HG03103 (cell line): ENCODE data around the gene ATP2B2.
"Not testable (repeated sequence)": the region's sequence is repeated elsewhere in the genome, so short reads cannot be mapped to it uniquely, and the experiment has no call there.

Source experiments
- ATAC-seq: cut with Tn5 transposase; IDR thresholded peaks from one replicate; pipeline ENCODE4 v1.9.1; 2021; ENCODE audit warnings: low read depth; ENCODE audit not compliant: unreplicated experiment

ATP2B2 gene

DNA sequence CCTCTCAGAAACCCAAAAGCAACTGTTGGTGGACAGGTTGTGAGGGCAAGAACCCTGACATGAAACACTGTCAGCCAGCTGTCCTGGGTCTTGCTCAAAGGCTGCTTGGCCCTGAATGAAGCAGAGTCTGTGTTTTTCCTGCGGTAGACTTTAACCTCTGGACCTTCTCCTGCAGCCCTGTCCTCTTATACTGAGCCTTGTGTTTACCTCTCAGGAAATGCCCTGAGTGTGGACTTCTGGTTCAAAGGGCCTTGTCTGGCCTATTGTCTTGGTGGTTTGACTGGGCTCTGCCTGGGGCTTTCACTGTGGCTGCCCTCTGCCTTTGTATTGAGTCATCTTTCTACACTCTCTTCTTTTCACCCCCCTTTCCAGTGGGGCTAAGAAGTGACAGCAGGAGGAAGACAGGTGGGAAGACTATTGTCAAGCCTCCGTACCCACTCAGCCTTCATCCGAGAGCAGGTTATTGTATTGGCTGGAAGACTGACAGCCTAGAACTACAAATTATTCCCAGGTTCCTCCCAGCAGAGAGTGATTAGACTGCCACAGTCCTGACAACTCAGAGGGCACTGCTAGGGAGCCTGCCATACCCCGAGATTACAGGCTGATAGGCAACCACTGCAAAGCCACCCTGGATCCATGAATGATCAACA, 187.9 kb downstream of the ATP2B2 start:
- ATAC-seq = no peak

DNA sequence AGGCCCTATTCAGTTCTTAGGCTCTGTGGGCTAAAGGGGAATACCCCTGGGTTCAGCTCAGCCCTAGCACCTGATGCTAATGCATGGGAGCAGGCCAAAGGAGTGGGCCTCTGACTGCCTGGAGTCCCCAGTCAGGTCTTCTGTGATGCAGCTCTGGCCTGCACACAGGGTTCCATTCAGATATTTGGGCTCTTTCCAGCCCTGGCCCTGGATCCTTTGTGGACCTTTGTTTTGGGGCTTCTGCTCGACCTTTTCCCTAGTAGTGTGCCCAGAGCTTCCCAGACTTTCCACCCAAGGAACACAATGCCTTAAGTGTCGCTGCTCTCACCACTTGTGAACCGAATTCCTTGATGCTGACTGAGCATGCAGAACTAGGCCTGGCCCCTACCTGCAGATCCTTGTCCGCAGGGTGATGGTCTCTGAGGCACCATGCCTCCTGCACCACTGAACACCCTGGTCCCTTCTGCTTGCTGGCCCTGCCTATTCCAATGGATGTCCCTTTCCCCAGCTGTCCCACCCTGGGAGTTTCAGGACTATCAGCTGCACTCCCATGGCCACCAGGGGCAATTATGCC, 189.5 kb downstream of the ATP2B2 start:
- no peak for ATAC-seq

GRCh38 chr3:10315101-10315500, 190.3 kb downstream of the ATP2B2 start:
- no peak for ATAC-seq

DNA sequence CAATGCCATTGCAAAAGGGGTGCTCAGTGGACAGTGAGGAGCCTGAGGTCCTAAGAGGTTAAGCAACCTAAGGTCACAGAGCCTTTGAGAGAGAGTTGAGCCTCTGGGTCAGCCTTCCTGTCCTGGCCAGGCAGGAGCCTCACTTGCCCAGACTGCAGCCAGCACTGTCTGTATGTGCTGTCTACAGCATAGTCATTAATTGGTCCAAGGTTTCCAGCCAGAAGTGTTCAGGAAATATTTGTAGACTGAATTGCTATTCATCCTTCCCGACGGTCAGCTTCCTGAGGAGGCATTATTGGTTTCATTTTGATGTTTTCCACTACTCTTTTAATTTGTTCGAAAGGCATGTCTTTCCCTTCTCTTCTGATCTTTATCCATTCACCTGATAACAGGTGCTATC, 192.5 kb downstream of the ATP2B2 start:
- no peak for ATAC-seq

- no peak for ATAC-seq
These were observed 193.0 kb downstream of the ATP2B2 start for GRCh38 chr3:10312391-10312790.

DNA sequence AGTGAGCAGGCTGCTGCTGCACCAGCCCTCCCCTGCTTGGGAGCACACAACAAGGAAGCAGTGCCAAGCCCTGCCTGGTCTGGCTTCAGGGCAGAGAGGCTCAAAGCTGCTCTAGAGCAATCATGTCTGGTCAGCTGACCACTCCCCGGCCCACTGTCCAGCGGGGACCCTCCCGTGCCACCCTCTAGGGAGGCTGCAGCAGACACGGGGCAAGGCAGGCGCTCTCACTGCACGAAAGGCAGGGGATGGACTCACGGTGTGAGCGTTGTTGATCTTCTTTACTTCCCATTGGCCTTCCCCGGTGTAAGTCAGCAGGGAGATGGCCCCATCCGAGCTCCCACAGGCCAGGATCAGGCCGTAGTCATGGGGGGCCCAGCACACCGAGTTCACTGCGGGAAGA, 193.7 kb downstream of the ATP2B2 start:
- no peak for ATAC-seq

GRCh38 chr3:10310578-10310977, 194.8 kb downstream of the ATP2B2 start:
- no peak for ATAC-seq

- no peak for ATAC-seq
These were observed 195.7 kb downstream of the ATP2B2 start for GRCh38 chr3:10309736-10310135.

DNA sequence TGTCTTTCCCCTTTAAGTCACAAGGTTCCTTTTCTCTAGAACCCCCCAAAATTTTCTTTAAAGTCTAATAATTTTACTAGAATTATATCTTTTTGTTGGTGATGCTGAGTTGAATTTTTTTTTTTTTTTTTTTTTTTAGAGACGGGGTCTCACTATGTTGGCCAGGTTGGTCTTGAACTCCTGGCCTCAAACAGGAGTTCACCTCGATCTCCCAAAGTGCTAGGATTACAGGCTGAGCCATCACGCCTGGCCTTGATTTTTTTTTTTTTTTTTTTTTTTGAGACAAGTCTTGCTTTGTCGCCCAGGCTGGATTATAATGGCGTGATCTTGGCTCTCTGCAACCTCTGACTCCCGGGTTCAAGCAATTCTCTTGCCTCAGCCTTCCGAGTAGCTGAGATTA, 196.7 kb downstream of the ATP2B2 start:
- no peak for ATAC-seq

- ATAC-seq = no peak
These were observed 199.2 kb downstream of the ATP2B2 start for GRCh38 chr3:10306156-10306555.

DNA sequence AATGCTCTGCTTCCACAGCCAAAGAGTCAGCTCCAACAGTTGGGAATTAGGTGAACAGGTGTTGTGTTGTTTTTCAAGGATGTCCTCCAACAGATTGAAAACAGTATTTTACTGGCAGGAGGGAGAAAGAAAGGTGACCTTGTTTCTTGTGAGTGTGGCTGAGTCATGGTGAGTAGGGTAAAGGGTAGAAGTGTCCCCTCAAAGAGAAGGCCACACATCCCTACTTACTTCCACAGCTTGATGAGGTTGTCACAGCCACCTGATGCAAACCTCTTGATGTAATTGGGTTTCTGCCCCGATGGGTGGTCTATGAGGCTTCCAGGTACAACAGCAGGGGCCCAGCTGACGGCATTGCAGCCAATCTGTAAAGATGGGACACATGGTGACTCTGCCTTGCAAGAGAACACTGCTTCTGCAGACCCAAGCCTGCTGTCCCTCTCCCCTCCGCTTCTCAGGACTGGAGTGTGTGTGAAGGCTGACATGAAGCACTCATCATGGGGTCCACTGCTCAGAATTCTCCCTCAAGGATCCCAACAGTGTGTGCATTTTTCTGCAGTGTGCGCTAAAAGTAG, 200.0 kb downstream of the ATP2B2 start:
- no peak for ATAC-seq

- ATAC-seq = no peak
These were observed 200.5 kb downstream of the ATP2B2 start for GRCh38 chr3:10304905-10305304.

DNA sequence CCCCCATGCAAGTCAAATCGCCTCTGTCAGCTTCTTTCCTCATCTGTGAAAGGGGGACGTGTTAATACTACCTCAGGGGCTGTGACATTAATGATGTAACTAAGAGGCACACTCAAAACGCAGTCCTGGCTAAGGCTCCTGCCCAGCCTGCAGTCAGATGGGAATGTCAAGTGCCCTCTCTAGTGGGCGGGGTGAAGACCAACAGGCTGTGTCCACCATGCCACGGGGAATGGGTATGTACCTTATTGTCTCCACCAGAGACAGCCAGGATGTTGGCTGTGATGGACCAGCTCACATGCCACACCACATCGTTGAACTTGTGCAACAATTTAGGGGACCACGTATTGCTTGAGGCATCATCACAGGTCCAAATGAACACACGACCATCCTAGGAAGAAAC, 201.6 kb downstream of the ATP2B2 start:
- ATAC-seq = no peak

DNA sequence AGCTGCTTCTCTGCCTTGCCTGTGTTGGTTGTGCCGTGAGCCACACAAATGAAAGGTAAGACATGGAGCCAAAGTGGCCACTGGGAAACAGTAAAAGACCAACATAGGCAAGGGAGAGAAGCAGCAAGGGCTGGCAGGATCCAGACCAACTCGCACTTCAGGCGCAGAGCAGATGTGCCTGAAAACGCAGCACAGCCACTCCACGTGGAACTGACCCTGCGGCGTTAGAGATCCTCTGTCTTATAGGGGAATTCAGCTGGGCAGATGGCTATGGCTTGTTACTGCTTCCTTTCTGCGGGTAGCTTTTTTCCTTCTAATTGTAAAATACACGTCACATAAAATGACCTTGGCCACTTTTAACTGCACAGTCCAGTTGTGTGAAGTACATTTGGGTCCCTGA, 202.3 kb downstream of the ATP2B2 start:
- no peak for ATAC-seq

DNA sequence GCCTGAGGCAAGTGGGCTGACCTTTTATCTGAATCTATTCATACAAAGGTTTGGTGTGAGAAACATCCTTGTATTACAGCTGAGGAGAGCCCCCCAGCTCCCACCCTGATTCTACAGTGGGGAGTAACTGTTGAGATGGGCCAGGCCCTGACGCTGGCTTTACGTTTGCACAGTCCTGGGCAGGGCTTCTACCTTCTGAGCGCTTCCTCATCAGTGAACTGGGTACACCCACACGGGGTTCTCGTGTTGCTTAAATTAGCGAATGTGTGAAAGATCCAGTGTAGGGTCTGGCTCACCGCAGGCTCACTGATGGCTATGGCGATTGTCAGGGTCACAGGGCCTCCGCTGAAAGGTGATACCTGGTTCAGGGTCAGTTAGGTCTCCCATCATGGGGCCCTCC, 205.3 kb downstream of the ATP2B2 start:
- ATAC-seq = no peak

DNA sequence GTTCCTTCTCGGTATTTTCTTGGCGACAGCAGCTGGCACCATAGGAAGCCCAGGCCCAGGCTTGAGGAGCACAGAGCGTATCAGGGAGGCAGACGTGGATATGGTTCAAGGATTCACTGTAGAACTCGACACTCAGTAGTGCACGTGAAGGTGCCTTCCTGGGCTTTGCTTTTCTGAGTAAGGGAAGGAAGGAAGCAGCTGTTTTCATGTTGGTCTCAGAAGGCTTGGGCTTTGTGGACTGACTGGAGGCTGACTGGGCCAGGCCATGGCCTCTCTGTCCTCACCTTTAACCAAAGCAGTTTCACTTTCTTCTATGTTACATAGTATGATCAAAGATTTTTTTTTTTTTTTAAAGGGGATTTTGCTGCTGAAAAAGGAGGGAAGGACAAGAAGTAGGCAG, 205.7 kb downstream of the ATP2B2 start:
- peak; percentile 50 for ATAC-seq

GRCh38 chr3:10299175-10299574, 206.2 kb downstream of the ATP2B2 start:
- no peak for ATAC-seq

GRCh38 chr3:10298064-10298463, 207.3 kb downstream of the ATP2B2 start:
- ATAC-seq = not testable (repeated sequence)

DNA sequence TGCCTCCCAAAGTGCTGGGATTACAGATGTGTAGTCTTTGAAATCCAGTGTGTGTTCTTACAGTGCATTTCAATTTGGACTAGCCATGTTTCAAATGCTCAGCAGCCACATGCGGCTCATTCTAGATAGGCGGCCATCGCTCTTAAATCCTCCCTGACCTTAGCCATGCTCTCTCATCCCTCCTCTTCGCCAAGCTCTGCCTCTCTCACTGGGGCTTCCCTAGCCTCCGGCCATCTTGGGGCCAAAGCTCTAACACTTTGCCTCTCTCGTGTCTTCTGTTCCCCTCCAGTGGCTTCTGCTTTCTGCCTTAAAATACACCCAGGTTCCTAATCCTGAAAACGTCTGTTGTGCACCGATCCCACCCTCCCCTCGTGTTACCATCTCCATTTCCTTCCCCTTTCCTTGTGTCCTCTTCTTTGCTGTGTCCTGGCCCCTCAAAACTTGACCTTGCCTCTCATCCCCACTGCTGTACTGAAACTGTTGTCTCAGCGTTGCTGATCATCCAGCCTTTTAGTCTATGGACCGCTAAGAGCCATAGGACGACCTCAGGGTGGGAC, 211.3 kb downstream of the ATP2B2 start:
- ATAC-seq = no peak

GRCh38 chr3:10292505-10293419, 212.6 kb downstream of the ATP2B2 start, which contains the start of gene GHRL:
Gene GHRL, minus strand, starts transcription at chr3:10292947. Its CDS starts 2,767 bp downstream, at chr3:10290180.
- peak; percentile 72 for ATAC-seq

DNA sequence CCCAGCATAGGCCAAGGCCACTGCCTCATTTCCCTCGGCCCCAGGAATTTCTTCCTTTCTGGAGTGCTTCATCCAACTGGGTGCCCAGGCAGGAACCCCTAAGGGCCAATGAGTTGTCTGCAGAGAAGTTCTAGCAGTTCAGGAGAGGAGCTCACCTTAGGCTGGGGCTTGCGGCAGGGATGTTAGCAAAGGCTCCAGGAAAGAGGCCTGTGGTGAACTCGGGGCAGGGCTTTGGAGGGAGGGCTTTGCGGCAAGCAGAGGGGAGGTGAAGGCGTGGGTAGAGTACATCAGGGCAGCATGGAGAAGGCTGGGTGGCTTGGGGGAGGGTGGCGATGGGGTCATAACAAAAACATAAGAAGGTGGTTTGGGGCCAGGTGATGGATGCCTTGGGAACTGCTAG, 213.7 kb downstream of the ATP2B2 start:
- ATAC-seq = no peak
